HG03432 (cell line): Measurements from ENCODE around the gene C1orf167.

Source experiments
- ATAC-seq: cut with Tn5 transposase; IDR thresholded peaks from one replicate; pipeline ENCODE4 v1.9.1; 2021; ENCODE audit warnings: mild to moderate bottlenecking, moderate library complexity; ENCODE audit not compliant: unreplicated experiment

The C1orf167 gene

DNA sequence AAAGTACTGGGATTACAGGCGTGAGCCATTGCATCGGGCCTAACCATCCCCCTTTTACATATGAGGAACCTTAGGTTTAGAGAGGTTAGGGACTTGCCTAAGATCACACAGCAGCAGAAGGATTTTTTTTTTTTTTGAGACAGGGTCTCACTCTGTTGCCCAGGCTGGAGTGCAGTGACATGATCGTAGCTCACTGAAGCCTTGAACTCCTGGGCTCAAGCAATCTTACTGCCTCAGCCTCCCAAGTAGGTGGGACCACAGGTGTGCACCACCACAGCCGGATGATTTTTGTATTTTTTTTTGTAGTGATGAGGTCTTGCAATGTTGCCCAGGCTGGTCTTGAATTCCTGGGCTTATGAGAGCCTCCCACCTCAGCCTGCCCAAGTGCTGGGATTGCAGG lies 2.2 kb upstream of the C1orf167 start:
- no peak for ATAC-seq

GRCh38 chr1:11761285-11761684 lies 708 bp upstream of the C1orf167 start:
- no peak for ATAC-seq

- no peak for ATAC-seq
Measured at GRCh38 chr1:11764115-11764514, 2.1 kb downstream of the C1orf167 start.

DNA sequence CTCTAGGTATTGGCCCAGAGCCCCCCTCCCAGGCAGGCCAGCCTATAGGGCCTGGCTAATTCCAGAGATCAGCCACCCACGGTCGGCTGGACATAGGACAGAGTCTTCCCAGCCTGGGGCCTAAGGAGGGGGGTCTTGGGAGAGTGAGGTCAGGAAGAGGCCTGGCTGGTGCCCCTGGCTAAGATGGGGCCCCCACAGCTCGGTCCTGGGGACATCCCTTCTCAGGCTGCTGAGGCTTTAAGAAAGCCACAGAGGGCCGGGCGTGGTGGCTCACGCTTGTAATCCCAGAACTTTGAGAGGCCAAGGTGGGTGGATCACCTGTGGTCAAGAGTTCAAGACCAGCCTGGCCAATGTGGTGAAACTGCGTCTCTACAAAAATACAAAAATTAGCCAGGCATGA lies 2.5 kb downstream of the C1orf167 start:
- no peak for ATAC-seq

DNA sequence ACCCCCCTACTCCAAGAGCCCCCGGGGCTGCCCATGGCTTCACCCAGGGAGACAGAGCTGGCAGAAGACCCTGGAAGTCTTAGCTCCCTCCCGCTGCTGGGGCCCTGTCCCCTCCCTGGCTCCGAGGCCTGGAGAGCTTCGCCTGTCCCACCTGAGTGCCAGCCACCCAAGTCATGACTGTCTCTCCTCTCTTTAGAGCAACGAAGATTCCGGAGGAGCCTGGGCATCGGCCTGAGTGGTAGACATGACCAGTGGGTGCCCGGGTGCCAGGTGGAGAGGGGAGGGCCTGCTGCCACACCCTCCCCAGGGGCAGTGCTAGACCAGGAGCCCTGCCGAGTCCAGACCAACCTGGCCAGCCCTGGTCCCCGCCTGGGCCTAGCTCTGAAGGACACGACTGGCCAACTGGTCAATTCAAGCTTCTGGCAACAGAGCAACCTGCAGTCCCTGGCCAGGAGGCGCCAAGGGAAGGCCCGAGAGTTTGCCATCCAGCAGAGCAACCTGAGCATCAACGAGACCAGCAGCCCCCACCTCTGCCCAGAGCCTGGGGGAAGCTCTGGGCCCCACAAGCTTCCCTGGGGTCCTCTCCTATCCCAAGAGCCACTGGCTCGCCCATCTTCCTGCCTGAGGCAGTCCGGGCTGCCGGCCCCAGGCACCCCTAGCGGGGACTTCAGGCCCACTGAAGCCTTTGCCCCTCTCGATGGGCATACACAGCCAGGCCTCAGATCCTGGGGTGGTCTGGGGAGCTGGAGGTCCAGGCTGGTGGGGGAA lies 3.9 kb downstream of the C1orf167 start:
- no peak for ATAC-seq

- ATAC-seq, result no peak
Measured at GRCh38 chr1:11766429-11766776, 4.4 kb downstream of the C1orf167 start.

DNA sequence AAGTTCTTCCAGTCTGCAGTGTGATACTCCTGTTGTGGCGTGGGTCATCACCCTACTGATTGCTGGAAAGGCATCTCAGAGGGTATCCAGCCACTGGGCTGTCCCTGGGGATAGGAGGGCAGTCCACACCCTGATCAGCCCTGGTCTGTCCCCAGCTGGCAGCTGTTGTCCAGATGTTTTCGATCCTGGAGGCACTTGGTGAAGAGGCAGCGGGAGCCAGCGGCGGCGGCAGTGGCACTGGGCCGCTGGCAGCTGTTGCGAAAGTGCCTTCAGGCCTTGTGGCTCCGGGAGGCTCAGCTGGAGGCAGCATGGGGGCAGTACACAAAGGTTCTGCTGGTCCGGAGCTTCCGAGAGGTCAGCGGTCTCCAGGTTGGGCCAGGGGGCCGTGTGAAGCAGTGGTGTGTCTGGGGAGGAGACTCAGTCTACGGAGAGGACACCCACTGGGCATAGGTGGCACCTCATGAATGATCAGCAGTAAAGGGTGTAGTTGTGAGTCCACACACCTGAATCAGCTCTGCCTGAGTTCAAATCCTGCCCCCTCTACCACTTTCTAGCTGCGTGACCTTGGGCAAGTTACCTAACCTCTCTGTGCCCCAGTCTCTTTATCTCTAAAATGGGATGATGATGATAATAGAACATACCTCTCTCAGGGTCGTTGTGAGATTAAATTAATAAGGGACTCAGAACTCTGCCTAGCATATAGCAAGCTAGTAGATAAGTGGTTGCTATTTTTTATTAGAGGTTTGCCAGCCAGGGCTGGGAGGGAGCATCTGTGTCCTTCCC lies 6.1 kb downstream of the C1orf167 start:
- ATAC-seq, result no peak

DNA sequence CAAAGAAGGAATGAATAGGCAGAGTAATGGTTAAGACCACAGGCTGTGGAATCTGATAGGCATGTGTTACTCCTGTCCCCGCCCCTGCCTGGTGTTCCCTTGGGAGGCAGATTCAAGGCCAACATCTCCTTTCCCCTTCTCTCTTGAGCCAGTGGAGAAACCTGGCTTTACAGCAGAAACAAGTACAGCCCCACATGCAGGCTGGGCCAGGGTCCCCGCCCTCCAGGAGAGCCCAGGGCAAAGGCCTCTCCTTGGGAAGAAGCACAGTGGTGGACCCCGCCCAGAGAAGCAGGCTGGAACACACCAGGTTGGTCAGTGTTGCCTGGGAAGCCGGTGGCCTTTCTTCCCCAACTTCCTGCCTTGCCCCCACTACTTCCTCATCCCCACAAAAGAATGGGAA lies 6.8 kb downstream of the C1orf167 start:
- ATAC-seq, result no peak

DNA sequence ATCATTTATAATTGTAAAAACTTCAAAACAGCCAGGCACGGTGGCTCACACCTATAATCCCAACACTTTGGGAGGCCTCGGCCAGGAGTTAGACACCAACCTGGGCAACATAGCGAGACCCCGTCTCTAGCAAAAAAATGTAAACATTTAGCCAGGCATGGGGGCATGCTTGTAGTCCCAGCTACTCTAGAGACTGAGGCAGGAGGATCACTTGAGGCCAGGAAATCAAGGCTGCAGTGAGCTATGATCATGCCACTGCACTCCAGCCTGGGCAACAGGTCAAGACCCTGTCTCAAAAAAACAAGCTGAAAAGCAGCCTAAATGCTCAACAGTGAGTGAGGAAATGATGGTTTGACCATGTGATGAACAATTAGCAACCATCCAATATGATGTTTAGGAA lies 7.3 kb downstream of the C1orf167 start:
- ATAC-seq, result no peak

GRCh38 chr1:11770011-11770410 lies 8.0 kb downstream of the C1orf167 start:
- no peak for ATAC-seq

DNA sequence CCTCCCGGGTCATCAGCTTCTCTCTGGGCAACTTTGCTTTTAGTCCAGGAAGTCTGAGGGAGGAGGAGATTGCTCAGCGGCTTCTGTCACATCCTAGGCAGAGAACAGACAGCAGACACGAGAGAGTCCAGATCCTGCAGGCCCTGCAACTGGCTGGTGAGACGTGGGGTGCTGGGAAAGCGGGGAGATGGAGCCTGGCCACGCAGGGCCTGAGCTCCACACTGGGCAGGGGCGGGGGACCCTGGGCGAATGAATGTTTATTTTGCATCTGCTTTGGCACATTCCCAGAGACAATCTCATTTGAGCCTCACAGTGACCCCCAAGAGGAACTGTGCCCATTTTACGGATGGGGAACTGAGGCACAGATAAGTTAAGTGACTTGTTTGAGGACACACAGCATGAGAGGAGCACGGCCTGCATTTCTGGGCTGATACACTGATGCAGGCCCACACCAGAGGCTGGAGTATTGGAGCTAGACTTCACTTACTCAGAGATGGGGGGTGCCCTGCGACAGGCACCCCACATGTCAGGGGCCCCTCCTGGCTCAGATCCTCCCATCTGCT lies 9.6 kb downstream of the C1orf167 start:
- ATAC-seq, result no peak

DNA sequence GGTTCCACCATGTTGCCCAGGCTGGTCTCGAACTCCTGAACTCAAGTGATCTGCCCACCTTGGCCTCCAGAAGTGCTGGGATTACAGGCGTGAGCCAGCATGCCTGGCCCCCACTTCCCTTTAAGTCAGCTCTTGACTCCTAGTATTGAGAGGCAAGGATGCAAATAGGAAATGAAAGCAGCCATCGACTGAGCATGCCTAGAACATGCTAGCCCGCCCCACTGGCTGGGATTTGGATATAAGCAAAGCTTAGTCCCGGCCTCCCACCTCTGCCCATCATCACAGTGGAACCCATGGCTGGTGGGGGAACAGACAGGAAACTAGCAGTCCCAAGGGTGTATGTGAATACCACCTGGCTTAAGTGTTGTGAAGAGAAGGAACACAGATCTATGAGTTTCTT lies 10.5 kb downstream of the C1orf167 start:
- ATAC-seq, result no peak

DNA sequence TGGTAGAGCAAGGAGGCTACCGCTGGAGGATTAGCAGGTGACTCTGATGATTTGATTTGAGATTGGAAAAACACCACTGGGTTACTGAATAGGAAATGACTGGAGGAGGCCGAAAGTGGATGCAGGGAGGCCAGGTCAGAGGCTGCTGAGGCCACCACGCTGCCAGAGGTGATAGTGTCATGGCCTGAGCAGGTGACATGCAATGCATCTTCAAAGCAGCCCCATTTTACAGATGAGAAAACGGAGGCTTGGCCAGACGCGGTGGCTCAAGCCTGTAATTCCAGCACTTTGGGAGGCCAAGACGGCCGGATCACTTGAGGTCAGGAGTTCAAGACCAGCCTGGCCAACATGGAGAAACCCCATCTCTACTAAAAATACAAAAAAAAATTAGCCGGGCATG lies 12.8 kb downstream of the C1orf167 start:
- ATAC-seq, result no peak

GRCh38 chr1:11777658-11778322 lies 15.8 kb downstream of the C1orf167 start:
- no peak for ATAC-seq

DNA sequence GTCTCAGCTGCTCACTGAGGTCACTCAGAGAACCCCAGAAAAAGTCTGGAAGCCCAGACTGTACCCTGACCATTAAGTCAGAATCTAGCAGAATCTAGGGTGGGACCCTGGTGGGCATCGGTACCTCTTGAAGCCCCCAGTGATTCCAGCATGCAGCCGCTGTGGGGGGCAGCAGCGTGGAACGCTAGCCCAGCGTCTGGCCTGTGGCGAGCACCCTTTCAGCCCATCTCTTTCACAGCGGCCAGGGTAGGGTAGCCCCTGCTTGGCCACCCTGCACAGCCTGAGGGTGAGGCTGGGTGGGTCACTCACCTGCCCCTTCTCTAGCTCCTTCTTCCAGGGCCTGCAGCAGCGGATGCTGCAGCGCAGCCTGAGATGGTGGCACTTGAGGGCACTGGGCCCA lies 16.3 kb downstream of the C1orf167 start:
- no peak for ATAC-seq

DNA sequence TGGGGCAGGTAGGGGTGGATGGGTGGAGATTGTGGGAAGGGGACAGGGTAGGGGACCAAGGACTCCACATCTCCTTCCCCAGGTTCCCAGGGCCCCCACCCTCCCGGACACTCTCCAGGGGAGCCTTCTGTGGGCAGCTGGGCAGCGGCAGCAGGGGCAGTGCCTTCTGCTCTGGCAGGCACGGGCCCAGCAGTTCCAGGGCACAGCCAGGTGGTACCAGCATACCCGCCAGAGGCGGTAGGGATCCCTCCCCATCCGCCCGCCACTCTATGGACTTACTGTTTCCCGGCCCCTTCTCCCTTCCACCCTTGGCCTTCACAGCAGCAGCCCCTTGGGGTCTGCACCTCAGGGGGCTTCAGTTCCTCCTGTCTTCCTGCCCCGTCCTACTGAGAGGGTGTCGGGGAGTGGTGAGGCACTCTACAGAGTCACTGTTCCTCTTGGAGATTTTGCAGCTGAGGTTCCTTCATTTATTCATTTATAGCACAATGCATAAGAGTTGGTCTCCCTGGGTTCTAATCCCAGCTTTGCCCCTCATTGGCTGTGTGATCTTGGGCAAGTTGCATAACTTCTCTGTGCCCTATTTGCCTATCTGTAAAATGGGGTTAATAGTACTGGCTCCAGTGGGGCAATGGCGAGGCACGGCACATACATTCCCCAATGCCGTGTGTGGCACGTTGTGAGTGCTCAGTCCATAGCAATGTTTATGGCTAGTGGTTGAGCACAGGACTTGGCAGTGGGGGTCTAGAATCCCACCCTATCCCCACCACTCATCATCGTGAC lies 17.0 kb downstream of the C1orf167 start:
- no peak for ATAC-seq

- no peak for ATAC-seq
Measured at GRCh38 chr1:11779715-11780379, 17.9 kb downstream of the C1orf167 start.

DNA sequence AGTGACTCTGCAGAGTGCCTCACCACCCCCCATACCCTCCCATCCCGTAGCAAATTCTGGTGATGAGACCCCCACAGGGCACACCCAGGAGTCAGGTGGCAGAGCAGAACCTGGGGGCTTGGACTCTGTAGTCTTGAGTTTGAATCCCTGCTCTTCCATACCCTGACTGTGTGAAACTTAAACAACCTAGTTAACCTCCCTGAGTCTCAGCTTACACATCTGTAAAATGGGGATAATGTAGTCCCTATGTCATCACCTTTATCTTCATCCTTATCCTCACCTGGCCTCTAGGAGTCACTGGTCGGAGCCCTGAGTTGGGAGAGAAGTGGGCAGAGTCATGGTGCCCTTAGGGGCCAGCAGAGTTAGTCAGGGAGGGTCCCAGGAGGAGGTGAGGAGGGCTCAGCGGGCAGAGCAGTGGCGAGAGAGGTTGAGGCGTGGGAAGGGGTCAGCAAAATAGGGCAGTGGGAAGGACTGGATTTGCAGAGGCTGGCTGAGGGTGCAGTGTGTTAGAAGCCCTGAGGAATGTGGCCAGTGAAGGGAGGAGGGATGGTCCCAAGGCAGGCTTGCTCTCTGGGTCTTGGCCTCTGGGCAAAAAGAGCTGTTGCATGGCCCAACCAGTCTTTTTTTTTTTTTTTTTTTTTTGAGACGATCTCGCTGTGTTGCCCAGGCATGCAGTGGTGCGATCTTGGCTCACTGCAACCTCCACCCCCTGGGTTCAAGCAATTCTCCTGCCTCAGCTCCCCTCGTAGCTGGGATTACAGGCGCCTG lies 18.6 kb downstream of the C1orf167 start:
- no peak for ATAC-seq

DNA sequence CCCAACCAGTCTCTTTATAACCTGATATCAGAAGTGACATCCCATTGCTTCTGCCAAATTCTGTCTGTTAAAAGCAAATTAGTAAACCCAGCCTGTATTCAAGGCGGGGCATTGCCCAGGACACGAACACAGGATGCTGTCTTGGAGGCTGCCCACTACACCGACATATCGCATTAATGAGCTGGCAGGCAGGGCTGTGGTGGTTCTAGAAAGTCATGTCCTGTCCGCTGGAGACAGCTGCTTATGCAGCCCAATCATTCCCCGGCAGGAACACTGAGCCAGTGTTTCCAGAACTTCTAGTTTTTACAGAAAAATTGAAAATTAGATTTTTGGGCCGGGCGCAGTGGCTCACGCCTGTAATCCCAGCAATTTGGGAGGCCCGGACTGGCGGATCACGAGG lies 19.3 kb downstream of the C1orf167 start:
- ATAC-seq, result no peak
